GM11168 (cell line): ENCODE data around the gene PPARGC1A.

Experiments
- in situ Hi-C: fragments of 300-500 bp; cut with MboI; formaldehyde crosslinking; loops from one replicate; pipeline ENCODE4 v1.12.0; 2022; ENCODE audit warnings: low sequenced_read_pairs; ENCODE audit not compliant: unreplicated experiment

Gene PPARGC1A

GRCh38 chr4:23889814-23890341 is at the start of gene PPARGC1A:
PPARGC1A (minus strand) TSS chr4:23890047; CDS start chr4:23889957, 90 bp downstream.
- in situ Hi-C loops: no loop called here

- in situ Hi-C loops: no loop called here
Observed at GRCh38 chr4:23938796-23939195, 48.9 kb upstream of the PPARGC1A start.

DNA sequence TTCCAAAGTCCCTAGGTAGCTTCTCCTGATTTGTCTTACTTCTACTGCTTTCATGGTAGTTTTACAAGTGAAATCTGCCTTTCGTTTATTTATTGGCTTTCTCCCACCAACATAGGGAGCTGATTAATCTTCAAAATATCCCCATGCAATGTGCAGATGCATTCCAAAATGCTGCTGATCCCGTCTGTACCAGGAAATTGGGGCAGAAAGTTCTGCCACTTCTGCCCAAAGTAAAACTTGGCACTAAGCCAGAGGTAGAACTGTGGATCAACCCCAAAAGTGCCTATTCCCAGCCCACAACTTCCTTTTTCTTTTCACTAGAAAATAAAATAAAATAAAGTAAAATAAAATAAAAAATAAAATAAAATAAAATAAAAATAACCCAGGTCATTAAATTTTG is 47.3 kb upstream of the PPARGC1A start:
- in situ Hi-C loops: no loop called here

GRCh38 chr4:23934915-23935314 is 45.1 kb upstream of the PPARGC1A start:
- in situ Hi-C loops: no loop called here

GRCh38 chr4:23934223-23934622 is 44.4 kb upstream of the PPARGC1A start:
- in situ Hi-C loops: no loop called here

- in situ Hi-C loops: no loop called here
Observed at GRCh38 chr4:23932901-23933308, 43.1 kb upstream of the PPARGC1A start.

DNA sequence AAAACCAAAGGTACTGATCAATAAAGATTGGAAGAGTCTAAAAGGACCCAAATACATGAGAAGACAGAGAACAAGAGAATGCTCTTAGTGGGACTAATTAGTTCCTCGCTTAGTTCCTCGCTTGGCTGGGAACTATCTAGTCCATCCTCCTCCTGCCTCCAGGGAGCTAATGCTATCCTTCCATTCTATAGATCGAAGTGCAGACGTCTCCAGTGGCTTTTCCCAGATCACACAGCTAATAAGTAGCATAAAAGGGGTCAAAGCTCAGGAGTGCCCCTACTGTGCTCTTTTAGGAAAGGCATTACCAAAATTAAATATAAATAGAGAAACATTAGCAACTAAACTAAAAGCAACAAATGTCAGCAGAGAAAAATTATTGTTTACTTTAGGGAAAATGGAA is 42.3 kb upstream of the PPARGC1A start:
- in situ Hi-C loops: no loop called here

GRCh38 chr4:23931489-23931830 is 41.6 kb upstream of the PPARGC1A start:
- in situ Hi-C loops: no loop called here

DNA sequence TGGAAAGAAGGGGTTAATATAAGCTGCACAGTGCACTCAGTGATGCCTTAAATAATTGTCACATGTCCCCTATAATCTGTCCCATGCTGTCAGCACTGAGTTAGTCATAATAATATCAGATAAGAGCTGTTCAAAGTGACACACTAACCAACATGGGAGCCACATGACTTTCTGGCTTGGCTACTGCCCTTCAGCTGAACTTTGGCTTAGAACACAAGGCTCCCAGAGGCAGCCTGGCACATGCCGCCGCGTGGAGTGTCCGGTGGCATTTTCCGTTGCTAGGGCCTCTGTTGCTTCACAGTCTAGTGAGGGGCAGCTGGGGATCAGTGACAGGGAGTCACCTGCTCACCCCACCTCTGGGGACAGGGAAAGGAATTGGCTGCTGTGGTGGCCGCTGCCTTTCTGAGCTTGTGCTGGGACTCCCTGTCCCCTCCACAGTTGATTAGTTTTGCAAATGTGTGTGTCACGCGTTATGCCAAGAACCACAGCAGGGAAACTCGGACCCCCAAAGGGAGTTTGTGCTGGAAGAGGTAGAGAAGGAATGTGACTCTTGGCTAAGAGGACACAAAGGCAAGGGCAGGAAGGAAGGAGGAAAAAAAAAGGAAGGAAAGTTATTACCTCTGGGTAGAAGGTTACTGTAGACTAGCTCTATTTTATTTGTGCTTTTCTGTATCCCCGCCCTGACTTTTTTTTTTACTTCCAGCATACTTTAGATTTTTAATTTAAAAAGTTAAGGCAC is 41.1 kb upstream of the PPARGC1A start:
- in situ Hi-C loops: no loop called here

GRCh38 chr4:23929248-23929647 is 39.4 kb upstream of the PPARGC1A start:
- in situ Hi-C loops: no loop called here

DNA sequence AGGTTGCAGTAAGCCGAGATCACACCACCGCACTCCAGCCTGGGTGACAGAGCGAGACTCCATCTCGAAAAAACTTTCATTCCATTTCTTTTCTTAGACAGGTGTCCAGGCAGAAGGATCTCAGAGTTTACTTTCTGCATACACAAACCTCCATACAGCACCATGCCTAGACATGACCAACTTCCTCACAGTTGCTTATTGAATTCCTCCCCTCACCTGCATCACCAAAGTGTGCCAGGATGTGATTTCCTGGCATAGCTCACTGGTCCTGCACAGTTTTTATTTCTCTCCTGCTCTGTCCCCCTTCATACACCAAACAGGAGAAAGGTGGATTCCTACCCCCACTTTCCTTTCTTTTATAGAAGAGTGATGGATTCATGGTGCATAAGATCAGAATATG is 34.7 kb upstream of the PPARGC1A start:
- in situ Hi-C loops: no loop called here

DNA sequence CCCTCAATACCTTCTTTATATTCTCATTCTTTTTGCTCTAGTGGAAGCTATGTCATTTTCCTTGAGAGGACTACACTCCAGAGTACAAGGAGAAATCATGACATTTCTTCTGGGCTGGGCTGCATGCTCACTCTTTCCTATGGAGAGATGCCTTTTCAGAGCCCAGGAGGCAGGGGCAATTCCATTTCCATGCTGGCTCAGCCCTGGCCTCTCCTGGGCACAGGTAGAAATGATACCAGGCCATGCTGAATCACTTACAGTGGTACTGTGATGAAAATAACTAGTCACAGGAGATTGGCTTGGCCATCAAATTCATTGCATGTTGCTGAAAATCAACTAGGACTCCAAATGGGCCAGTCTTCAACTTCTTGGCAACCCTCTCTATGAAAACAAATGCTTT is 34.0 kb upstream of the PPARGC1A start:
- in situ Hi-C loops: no loop called here

GRCh38 chr4:23923141-23923540 is 33.3 kb upstream of the PPARGC1A start:
- in situ Hi-C loops: no loop called here

DNA sequence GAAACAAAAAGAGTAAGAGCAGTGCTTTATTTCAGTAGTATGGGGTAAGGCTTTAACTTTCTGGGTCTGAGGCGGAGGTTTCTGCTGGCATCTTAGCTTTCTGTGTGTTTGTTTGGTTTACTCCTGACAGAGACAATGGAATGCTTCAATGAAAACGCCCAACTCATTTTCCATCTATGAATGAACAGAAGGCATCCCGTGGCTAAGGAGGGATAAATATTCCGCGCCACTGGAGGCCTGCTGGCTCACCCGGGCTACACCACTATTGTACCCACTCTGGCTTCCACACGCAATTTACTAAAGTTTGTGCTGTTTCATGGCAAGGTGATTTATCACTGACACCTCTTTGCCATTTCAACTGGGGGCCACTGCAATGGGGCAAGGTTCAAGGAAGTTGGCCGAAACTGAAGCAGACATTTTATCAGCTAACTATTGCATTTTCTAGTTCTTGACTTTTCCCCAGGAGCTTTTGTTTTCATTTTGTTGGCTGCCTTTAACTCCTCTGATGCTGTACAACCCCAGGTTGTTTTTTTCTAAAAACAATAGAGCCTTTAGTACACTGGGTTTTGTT is 32.8 kb upstream of the PPARGC1A start:
- in situ Hi-C loops: no loop called here

GRCh38 chr4:23922013-23922412 is 32.2 kb upstream of the PPARGC1A start:
- in situ Hi-C loops: no loop called here

DNA sequence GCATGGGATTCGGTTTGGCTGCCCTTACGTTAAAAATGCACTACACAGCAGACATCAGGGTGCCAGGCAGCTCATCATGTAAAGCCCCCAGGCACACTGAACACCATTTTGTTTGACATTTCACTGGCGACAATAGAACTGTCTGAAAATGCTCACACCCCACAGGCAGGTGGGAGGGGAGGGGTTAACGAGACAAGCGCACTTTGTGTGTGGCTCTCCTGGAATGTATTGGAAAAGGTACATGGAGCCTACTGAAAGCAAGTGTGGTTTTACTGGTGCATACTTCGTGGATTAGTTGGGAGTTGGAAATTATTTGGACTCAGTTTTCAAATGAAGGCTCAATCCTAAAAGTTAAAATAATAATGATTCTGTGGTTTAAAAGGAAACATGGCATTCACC is 31.6 kb upstream of the PPARGC1A start:
- in situ Hi-C loops: no loop called here

GRCh38 chr4:23920716-23921446 is 31.0 kb upstream of the PPARGC1A start:
- in situ Hi-C loops: no loop called here

- in situ Hi-C loops: no loop called here
Observed at GRCh38 chr4:23920296-23920695, 30.4 kb upstream of the PPARGC1A start.

- in situ Hi-C loops: no loop called here
Observed at GRCh38 chr4:23916282-23916681, 26.4 kb upstream of the PPARGC1A start.

DNA sequence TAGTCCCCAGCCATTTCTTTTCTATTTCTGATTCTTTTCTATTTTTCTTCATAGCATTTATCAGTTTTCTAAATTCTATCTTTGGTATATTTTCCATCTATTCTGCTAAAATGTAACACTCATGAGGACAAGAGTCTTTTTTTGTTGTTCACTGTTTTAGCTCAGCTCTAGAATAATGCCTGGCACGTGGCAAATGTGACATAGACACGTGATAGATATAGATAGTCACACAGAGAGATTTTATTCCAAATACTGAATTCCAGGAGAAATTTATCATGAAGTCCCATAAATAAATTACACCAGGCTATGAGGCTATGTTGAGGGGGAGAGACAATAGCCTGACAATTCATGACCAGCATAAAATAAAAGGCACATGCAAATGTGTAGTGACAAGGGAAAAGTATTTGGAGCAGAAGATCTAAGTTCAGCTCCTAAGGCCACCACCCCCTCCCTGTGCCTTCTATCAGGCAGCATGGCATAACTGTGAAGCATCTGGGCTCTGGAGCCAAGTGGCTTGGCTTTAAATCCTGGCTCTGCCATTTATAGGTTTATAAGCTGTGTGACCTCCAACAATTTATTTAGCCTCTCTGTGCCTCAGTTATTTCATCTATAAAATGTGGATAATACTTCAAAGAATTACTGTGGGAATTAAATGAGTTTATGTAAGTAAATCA is 25.7 kb upstream of the PPARGC1A start:
- in situ Hi-C loops: no loop called here
